ENCODE results near the gene PRDM15.

DNA sequence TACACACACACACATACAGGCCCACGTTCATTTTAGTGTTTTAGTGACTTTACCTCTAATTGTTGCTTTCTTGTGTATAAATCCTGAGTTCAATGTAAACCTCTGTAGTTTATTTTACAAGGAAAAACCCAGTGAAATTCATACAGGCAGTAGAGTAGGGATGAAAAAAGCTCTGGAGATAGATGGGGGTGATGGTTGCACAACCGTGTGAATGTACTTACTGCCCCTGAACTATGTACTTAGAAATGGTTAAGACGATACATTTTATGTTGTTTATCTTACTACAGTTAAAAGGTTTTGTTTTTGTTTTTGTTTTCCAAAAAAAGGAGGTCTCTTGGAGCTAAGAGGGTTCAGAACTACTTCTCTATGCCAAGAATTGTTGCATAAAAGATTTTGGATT is 29.7 kb upstream of the PRDM15 start:
- TF ChIP-seq POLR2AphosphoS5 (IDR thresholded peaks at IDR 0.05) (no peak), CTCF (IDR thresholded peaks at IDR 0.05) (no peak)

Measured in prostate gland (tissue), 2 donors.